ENCODE results near the gene GPR143.

GPR143 gene

DNA sequence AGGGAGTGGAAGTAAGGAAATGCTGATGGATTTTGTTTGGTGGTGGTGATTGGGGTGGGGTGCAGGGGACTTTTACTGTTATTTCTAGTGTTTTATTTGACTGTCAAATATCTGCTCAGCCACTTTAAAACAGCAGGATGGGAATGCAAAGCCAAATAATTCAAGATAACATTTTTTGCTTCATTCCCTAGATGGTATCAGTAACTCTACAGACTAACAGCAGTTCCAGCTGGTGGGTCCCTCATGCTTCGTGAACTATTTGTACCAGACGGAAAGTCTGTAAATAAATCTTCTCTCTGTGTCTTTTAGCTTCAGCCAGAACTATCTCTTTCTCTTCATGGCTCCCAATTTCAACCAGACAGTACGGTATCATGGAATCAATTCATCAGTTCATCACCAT is 27.5 kb downstream of the GPR143 start:
- no peaks in the 10 kb centered on the region for H3K36me3 ChIP-seq (ENCODE audit: control insufficient read depth in 2 of 2, insufficient read depth in 1 of 2, low read length in 2 of 2)
- H3K4me3 ChIP-seq (ENCODE audit: low read depth, low read length) = no peak overlapping the region
- H3K27ac ChIP-seq (ENCODE audit: extremely low read depth, low read depth, low read length) = no peak overlapping the region
- H3K4me1 ChIP-seq (ENCODE audit: control insufficient read depth, insufficient read depth, low read length) = no peaks in the 10 kb centered on the region
- POLR2A ChIA-PET = no interaction called here
- CTCF ChIA-PET = no interaction called here
- TF ChIP-seq BCL11B (tag by site-specific recombination; IDR thresholded peaks at IDR 0.05; ENCODE audit: low read depth) = no peak
- no peak for TF ChIP-seq HOXD13 (CRISPR knock-in tag; IDR thresholded peaks at IDR 0.05; ENCODE audit: borderline replicate concordance)
- H3K9me3 ChIP-seq (ENCODE audit: control insufficient read depth, insufficient read depth, low read depth, low read length) = no peaks in the 10 kb centered on the region

DNA sequence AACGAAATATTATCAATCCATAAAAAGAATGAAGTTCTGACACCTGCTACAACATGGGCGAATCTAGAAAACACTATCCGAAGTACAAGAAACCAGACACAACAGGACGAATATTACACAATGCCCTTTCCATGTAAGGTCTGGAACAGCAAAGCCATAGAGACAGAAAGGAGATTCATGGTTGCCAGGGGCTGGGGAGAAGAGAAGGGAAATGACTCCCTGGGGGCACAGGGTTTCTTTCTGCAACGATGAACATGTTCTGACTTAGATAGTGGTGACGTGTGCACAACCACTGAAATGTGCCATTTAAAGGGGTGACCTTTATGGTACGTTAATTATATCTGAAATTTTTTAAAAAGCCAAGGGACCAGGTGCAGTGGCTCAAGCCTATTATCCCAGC is 28.3 kb downstream of the GPR143 start:
- Histone ChIP-seq H3K36me3 (ENCODE audit: control insufficient read depth in 2 of 2, insufficient read depth in 1 of 2, low read length in 2 of 2) (no peaks in the 10 kb centered on the region), H3K4me1 (ENCODE audit: control insufficient read depth, insufficient read depth, low read length) (no peaks in the 10 kb centered on the region)
- no peak for TF ChIP-seq ZNF585B (tag by site-specific recombination; IDR thresholded peaks at IDR 0.05)
- TF ChIP-seq ZBTB48 (tag by site-specific recombination; IDR thresholded peaks at IDR 0.05) = no peak
- TF ChIP-seq ZNF366 (tag by site-specific recombination; conservative IDR thresholded peaks at IDR 0.05) = no peak
- no peak for TF ChIP-seq TCF7L2 (IDR thresholded peaks at IDR 0.05; ENCODE audit: borderline replicate concordance, low read depth, low read length)
- TF ChIP-seq, protein P1, sequence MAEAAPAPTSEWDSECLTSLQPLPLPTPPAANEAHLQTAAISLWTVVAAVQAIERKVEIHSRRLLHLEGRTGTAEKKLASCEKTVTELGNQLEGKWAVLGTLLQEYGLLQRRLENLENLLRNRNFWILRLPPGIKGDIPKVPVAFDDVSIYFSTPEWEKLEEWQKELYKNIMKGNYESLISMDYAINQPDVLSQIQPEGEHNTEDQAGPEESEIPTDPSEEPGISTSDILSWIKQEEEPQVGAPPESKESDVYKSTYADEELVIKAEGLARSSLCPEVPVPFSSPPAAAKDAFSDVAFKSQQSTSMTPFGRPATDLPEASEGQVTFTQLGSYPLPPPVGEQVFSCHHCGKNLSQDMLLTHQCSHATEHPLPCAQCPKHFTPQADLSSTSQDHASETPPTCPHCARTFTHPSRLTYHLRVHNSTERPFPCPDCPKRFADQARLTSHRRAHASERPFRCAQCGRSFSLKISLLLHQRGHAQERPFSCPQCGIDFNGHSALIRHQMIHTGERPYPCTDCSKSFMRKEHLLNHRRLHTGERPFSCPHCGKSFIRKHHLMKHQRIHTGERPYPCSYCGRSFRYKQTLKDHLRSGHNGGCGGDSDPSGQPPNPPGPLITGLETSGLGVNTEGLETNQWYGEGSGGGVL (tag by site-specific recombination; IDR thresholded peaks at IDR 0.05) = no peak
- TF ChIP-seq GLIS2 (tag by site-specific recombination; IDR thresholded peaks at IDR 0.05) = no peak
- no peak for TF ChIP-seq ZBTB21 (tag by site-specific recombination; IDR thresholded peaks at IDR 0.05)
- no peak for TF ChIP-seq ZNF416 (tag by site-specific recombination; IDR thresholded peaks at IDR 0.05)

DNA sequence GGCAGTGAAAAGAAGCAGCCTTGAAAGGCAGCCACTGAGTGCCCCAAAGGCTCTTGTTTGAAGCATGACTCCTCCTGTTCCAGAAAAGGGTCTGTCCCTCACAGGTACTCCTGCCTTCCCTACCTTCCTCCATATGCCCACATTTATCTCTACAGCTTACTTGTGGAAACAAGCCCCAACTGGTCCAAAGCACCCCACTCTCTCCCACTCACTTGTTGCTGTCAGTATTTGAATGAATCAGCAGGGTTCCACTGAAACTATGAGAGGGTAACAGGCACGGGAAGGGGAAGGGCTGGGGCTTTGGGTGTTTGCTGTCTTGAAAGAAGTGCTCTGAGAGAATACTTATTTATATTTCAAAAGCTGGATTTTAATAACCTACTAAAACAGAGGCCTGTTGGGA is 34.9 kb downstream of the GPR143 start:
- ChIA-PET CTCF (no interaction called here), POLR2A (no interaction called here)
- Histone ChIP-seq H3K36me3 (ENCODE audit: control insufficient read depth in 2 of 2, insufficient read depth in 1 of 2, low read length in 2 of 2) (no peaks in the 10 kb centered on the region), H3K9me3 (ENCODE audit: control insufficient read depth, insufficient read depth, low read depth, low read length) (no peaks in the 10 kb centered on the region), H3K4me3 (ENCODE audit: low read depth, low read length) (no peak overlapping the region), H3K27ac (ENCODE audit: extremely low read depth, low read depth, low read length) (no peak overlapping the region), H3K4me1 (ENCODE audit: control insufficient read depth, insufficient read depth, low read length) (no peaks in the 10 kb centered on the region)
- TF ChIP-seq, protein P2, sequence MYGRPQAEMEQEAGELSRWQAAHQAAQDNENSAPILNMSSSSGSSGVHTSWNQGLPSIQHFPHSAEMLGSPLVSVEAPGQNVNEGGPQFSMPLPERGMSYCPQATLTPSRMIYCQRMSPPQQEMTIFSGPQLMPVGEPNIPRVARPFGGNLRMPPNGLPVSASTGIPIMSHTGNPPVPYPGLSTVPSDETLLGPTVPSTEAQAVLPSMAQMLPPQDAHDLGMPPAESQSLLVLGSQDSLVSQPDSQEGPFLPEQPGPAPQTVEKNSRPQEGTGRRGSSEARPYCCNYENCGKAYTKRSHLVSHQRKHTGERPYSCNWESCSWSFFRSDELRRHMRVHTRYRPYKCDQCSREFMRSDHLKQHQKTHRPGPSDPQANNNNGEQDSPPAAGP (tag by site-specific recombination; IDR thresholded peaks at IDR 0.05) = no peak
- TF ChIP-seq ZNF138 (tag by site-specific recombination; IDR thresholded peaks at IDR 0.05; ENCODE audit: borderline replicate concordance) (no peak), ZNF140 (tag by site-specific recombination; IDR thresholded peaks at IDR 0.05) (no peak), ZNF426 (tag by site-specific recombination; IDR thresholded peaks at IDR 0.05) (no peak), MEIS1 (CRISPR knock-in tag; IDR thresholded peaks at IDR 0.05; ENCODE audit: borderline replicate concordance) (no peak), YY1 (tag by site-specific recombination; IDR thresholded peaks at IDR 0.05) (no peak), SALL2 (tag by site-specific recombination; IDR thresholded peaks at IDR 0.05; ENCODE audit: borderline replicate concordance) (no peak), ZNF146 (tag by site-specific recombination; IDR thresholded peaks at IDR 0.05) (no peak), ZNF777 (tag by site-specific recombination; IDR thresholded peaks at IDR 0.05; ENCODE audit: borderline replicate concordance) (no peak)

More for the DNA sequence above, 28.3 kb downstream of the GPR143 start:
- Histone ChIP-seq H3K9me3 (ENCODE audit: control insufficient read depth, insufficient read depth, low read depth, low read length) (no peaks in the 10 kb centered on the region), H3K27ac (ENCODE audit: extremely low read depth, low read depth, low read length) (no peak overlapping the region), H3K4me3 (ENCODE audit: low read depth, low read length) (no peak overlapping the region)
- ChIA-PET POLR2A (no interaction called here), CTCF (no interaction called here)

All from HEK293 (cell line).